Adipose tissue (tissue), 3 donors: Measurements from ENCODE around the gene BPI. TPM values are rescaled to one million over a fixed set of nuclear protein-coding genes. Genes with fewer than 3 reads are reported as not detected.
"Not testable (repeated sequence)": the region's sequence is repeated elsewhere in the genome, so short reads cannot be mapped to it uniquely, and the experiment has no call there.

Experiments
- H3K27ac ChIP-seq: one replicate; pipeline ENCODE4 v1.5.1; 2013; ENCODE audit warnings: low read depth, low read length
- WGBS, 3 donors: extraction: QIAGEN DNeasy Blood & Tissue Kit; methylation state at CpG; one replicate each; pipeline ENCODE4 v1.1.7; 2013; 5-methylcytosine and 5-hydroxymethylcytosine counted together
- polyA plus RNA-seq, 3 donors: library from polyadenylated mRNA; stranded (reverse); fragments of 200-250 nt; gene quantifications; one replicate each; pipeline ENCODE4 v1.2.3, GENCODE V29; 2013
- donor health status: healthy with polysubstance abuse.
- donor health status: Bipolar disorder and iron deficiency.
- donor health status: healthy.

Gene BPI
- polyA plus RNA-seq, 3 donors: 0.02 to 3.5 (median 0.21) TPM

GRCh38 chr20:38377838-38378237 lies 73.9 kb downstream of the BPI start:
- H3K27ac ChIP-seq: not testable (repeated sequence)
- no CpG with 5 or more reads among the region's 5 CpGs for WGBS, 3 donors

DNA sequence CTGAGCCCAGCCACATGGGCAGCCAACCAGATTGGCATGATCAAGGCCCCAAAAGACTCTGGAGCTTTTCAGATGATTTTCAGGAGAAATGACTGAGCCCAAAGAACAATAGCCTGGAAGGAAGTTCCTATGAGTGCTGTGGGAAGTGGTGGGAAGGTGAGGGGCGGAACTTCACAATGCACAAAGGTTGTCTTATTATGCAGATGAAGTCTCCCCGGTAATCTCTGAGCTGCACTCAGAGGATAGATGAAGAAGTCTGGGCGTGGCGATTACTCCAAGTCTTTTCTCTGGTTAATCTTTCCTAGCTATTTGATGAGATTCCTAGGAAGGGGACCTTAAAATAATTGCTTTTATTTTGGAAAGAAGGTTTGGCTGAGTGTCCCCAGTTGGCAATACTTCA lies 79.2 kb downstream of the BPI start:
- H3K27ac ChIP-seq: no peak overlapping the region
- WGBS, 3 donors: 79 to 86% (median 85%) methylated on average over 4 of the region's 4 CpGs

DNA sequence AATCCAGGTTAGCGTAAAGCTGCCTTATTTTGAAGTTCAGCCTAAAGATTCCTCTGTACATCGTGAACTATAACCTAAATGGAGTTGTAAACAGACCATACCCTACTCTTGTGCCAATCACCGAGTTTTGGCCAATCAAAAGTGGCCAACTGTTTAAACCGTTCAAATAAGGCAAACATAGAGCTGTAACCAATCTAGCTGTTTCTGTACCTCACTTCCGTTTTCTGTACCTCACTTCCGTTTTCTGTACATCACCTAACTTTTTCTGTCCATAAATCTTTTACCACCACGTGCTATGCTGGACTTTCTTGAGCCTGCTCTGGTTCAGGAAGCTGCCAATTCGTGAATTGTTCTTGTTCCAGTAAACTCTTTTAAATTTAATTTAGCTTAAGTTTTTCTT lies 82.0 kb downstream of the BPI start:
- no peak overlapping the region for H3K27ac ChIP-seq
- 67 to 70% (median 68%) methylated on average over 8 of the region's 8 CpGs for WGBS, 3 donors

DNA sequence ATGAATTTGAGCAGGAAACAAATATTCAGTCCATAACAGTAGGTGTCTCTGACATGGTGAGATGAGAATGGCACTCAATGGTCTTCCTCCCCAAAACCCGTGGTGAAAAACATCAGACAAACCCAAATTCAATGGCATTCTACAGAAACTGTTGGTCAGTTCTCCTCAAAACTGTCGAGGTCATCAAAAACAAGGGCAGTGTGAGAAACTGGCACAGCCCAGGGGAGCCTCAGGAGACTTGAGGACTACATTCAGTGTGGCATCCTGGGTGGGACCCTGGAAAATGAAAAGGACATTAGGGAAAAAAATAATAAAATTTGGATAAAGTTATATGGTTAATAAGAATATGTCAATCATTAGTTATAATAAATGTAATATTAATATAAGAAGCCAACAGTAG lies 82.9 kb downstream of the BPI start:
- H3K27ac ChIP-seq: no peak overlapping the region
- WGBS, 3 donors: 62 to 72% (median 65%) methylated on average over 2 of the region's 2 CpGs

Other genes with a start within 250 kb of the BPI start
- gene TGM2, start 138.9 kb upstream of the BPI start, polyA plus RNA-seq: 10 to 100 TPM; 12.7 to 53.1 (median 49.4) TPM
- gene KIAA1755, start 43.4 kb upstream of the BPI start, polyA plus RNA-seq: 1 to 10 TPM in 2 of 3 donors, under 1 TPM in 1; 0.47 to 6.4 (median 1.2) TPM
- 10 to 100 TPM in 1 of 3 donors, 1 to 10 TPM in 2; 2.9 to 53.7 (median 8.7) TPM for gene LBP, start 42.3 kb downstream of the BPI start, polyA plus RNA-seq
- 10 to 100 TPM; 18.2 to 63.9 (median 27.9) TPM for gene SNHG17, start 131.2 kb downstream of the BPI start, polyA plus RNA-seq
- gene RALGAPB, start 168.7 kb downstream of the BPI start, polyA plus RNA-seq: 1 to 10 TPM; 5.3 to 8.7 (median 6.2) TPM